ENCODE measurements around the gene GID4.

GID4 gene

GRCh38 chr17:18105595-18105994, 66.4 kb downstream of the GID4 start:
- DNase-seq: no peak

- DNase-seq: no peak
Measured at GRCh38 chr17:18106211-18106610, 67.0 kb downstream of the GID4 start.

- no peak for DNase-seq
Measured at GRCh38 chr17:18107061-18107790, 68.0 kb downstream of the GID4 start.

GRCh38 chr17:18107971-18108370, 68.8 kb downstream of the GID4 start:
- DNase-seq: no peak

GRCh38 chr17:18108401-18109312, 69.4 kb downstream of the GID4 start, which contains the start of gene MYO15A:
Gene MYO15A (plus strand): TSS chr17:18108756. CDS start chr17:18118801, 10,045 bp downstream.
- no peak for DNase-seq

GRCh38 chr17:18109935-18110485, 70.8 kb downstream of the GID4 start:
- no peak for DNase-seq

GRCh38 chr17:18110636-18111145, 71.5 kb downstream of the GID4 start:
- DNase-seq: no peak

- no peak for DNase-seq
Measured at GRCh38 chr17:18111330-18111971, 72.2 kb downstream of the GID4 start.

- no peak for DNase-seq
Measured at GRCh38 chr17:18115517-18115916, 76.3 kb downstream of the GID4 start.

GRCh38 chr17:18116078-18116477, 76.9 kb downstream of the GID4 start:
- no peak for DNase-seq

- DNase-seq: no peak
Measured at GRCh38 chr17:18117533-18117932, 78.3 kb downstream of the GID4 start.
